ENCODE data around the gene NIT1.

Gene NIT1

DNA sequence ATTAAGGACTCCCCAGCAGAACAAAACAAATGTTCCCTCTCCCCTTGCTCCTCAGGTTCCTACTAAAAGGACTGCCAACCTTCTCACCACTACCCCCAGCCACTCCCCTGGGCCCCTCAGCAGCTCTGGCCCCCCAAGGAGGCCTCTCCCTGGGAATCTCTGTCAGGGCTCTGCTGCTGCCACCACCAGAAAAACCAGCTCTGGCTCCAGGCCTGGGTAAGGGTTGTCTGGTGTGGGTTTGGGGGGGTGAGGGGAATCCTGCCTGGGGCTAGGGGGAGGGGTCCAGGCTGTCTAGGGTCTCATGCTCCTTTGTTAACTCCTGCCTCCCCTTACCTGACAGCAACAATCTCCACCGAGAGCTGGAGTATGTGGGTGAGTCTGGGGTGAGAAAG is 33.3 kb upstream of the NIT1 start:
- no peak for DNase-seq (ENCODE audit: low spot score)

DNA sequence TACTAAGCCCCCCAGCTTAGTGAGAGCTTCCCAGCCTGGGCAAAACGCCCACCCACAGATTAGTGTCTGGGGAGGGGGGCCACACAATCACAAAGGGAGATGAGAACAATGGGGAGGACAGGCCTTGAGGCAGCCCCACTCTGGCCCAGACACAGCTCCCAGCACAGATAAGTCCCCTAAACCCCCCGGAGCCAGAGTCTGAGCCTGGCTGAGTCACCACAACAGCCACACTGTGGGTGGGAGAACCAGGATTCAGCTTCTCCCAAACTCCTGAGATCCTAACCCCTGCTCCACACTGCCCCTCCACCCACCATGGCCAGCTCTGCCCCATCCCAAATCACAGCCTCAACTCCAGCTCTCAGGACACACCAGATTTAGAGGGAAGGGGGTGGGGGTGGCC is 32.7 kb upstream of the NIT1 start:
- peak; percentile 44 for DNase-seq (ENCODE audit: low spot score)

DNA sequence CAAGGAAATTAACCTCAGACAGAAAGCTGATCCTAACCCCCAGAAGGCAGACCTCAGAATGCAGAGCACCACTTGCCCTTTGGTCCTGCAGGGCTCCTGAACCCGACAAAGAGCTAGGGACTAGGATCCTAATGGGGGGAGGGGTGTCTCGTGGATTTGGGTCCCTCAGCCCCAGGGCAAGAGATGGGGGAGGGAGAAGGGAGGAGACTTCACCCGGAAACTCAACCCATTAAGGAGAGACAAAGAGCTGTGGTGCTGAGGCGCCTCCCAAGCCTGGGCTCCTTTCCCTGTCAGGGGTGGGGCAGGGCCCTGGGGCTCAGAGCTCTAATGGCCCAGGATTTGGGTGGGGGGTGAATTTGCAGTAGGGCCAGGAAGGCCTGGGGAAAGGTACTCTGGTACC is 31.4 kb upstream of the NIT1 start:
- DNase-seq (ENCODE audit: low spot score) = no peak

DNA sequence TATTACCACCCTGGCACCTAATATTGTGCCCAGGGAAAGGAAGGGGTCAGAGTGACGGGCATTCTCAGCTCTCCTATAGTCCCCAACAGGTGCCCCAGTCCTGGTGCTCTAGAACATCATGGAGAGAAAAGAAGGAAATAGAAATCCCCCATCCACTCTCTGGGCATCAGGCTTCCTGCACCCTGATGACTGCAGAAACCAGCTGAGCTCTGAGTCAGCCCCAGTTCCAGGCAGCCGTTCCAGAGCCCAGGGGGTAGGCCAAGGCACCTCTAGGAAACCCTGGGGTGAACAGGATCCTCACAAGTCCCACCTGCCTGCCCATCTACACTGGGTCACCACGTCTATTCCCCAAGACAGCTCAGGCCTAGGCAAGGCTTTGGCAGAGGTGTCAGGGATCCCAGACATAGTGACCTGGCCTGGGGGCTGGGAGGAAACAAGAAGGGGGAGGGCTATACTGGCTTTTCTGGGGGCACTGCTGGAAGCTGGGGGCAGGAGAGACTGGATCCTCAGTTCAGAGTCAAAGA is 29.3 kb upstream of the NIT1 start:
- DNase-seq (ENCODE audit: low spot score) = peak; percentile 76

DNA sequence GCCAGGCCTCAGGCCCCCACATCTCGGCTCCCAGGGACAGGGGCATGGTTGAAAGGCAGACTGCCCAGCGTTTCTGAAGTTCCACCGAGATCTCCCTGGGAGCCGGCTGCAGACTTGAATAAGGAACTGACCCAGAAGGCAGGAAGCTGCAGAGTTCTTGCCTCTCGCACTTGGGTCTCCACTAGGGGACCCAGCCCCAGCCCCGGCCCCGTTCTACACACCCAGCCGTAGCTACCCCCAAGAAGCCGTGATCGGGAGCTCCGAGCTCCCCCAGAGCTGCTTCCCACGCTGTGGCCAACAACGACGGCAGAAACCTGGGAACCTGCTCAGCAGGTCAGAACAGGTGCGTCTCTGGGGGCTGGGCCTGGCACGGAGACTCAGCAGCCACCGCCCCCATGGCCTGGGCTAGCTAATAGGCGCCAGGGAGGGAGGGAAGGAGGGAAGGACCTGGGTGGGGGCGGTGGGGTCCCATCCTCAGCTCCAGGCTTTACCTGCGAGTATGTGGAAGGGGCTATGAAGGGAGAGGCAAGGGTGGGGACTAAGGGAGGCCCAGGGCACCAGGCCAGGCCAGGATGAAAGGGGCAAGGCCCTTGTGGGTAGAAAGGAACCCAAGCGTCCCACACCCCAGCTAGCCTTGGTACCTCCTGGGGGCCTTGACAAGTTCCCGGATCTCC is 28.5 kb upstream of the NIT1 start, which contains the start of gene NECTIN4:
Gene NECTIN4, minus strand, starts transcription at position 308 of the 674 bp plus-strand sequence. Its CDS starts 262 bp downstream, at position 46.
- no peak for DNase-seq (ENCODE audit: low spot score)

DNA sequence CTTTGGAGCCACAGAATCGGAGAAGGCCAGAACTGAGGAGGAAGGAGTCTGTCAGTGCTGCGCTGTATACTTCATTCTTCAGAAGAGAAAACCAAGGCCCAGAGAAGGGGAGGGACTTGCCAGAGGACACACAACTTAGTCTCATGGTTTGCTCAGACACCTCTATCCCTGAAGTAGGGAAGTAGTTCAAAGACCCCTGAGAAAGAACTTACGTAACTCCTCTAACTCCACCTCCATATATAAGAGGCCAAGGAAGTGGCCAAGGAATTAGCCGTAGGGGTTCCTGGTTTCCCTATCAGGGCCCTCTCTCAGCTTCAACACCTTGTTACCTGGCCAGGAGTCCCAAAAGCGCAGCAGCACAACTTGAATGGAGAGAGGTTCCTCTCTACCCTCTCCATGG is 28.0 kb upstream of the NIT1 start:
- DNase-seq (ENCODE audit: low spot score) = no peak

DNA sequence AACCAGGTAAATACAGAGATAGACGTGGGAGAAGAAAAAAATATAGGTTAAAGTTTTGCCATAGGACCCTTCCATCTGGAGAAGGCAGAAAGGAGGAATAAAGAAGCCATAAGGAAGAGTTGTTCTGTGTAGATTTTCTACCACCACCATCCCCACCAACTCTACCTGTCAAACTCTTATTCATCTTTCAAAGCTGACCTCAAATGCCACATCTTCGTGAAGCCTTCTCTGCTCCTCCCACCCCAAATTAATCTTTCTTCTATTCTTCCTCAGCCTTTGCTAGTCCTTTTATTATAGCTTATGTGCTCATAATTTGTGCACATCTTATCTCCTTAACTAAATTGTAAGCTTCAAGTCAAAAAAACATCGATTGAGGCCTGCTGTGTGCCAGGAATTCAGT is 27.3 kb upstream of the NIT1 start:
- DNase-seq (ENCODE audit: low spot score) = no peak

DNA sequence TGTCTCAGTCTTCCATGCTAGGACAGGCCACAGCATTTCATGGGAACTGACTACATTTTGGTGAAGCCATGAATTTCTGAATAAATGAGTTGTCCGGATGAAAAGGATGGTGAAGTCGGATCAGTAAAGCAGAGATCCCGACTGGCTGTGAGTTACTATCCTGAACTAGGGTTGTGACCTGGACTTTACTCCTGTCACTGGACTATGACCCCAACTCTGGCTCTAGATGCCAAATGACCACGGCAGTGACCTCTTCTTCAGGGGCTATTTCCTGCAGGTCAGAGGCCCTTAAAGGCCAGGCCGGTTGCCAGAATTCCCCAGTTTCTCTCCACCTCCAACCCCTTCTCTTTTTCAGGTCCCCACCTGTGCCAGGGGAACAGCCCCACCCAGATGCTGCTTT is 26.8 kb upstream of the NIT1 start:
- no peak for DNase-seq (ENCODE audit: low spot score)

DNA sequence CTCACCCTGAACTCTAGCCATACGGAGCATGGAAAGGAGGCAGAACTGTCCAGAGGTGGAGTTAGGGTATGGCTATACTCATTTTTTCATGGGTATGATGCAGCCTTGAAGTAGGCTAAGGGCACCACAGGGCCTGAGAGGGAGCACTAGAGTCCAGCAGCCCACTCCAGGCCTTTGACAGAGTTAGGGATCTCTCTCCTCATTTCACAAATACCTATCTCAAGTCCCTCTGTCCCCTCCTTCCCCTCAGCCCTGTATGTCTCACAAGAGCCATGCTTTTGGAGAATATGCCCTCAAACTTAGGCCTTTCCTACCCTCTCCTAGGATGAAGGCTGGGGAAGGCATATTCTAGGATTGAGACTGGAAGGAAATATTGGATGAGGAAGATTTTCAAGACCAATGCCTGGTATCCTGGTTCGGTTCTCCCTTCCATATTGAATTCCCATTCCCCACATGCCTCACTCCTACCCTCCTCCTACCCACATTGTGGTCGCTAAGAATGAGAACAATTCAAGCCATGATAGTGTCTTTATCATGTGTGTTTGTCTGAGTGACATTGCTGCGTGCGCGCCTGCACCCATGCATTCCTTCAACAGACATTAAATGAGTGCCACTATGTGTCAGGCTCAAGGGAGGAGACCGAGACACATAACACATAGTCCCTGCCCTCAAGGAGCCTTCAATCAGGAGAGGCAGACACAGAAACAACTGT is 26.0 kb upstream of the NIT1 start:
- DNase-seq (ENCODE audit: low spot score) = no peak

DNA sequence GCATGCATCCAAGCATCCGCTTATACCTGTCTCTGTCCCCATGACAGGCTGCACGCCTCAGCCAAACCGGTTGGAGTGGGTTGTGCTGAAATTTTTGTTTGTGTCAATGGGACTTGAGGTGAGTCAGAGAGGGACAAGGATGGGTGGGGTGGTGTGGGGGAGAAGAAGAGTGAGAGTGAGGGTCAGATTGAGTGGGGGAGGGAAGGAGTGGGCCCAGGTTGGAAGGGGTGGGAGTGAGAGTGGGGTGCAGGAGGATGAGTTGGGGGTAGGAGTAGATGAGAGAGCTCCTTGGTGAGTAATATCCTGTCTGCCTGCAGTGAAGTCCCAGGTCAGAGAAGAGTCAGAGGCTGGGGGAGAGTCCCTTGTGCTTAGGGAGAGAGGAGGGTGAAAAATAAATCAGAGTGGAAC is 25.3 kb upstream of the NIT1 start:
- no peak for DNase-seq (ENCODE audit: low spot score)

DNA sequence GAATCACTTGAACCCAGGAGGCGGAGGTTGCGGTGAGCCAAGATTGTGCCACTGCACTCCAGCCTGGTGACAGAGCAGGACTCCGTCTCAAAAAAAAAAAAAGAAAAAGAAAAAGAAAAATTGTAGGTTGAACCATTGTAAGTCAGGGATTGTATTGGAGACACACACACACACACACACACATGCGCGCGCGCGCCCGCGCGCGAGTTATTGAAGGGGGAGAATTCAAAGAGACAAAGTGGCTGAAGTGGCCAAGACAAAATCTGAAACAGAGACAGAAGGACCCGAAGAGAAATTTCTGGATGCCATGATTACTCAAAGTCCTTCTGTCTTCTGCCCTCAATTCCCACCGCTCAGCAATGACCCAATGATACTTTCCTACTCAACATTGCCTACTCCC is 23.4 kb upstream of the NIT1 start:
- no peak for DNase-seq (ENCODE audit: low spot score)

DNA sequence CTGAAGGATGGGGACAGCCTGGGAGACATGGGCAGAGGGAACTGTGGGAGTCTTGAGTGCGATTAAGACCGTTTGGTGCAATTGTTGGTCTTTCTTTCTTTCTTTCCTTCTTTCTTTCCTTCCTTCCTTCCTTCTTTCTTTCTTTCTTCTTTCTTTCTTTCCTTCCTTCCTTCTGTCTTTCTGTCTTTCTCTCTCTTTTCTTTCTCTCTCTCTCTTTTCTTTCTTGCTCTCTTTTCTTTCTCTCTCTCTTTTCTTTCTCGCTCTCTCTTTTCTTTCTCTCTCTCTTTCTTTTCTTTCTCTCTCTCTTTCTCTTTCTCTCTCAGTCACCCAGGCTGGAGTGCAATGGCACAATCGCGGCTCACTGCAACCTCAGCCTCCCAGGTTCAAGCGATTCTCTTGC is 22.7 kb upstream of the NIT1 start:
- DNase-seq (ENCODE audit: low spot score) = no peak

DNA sequence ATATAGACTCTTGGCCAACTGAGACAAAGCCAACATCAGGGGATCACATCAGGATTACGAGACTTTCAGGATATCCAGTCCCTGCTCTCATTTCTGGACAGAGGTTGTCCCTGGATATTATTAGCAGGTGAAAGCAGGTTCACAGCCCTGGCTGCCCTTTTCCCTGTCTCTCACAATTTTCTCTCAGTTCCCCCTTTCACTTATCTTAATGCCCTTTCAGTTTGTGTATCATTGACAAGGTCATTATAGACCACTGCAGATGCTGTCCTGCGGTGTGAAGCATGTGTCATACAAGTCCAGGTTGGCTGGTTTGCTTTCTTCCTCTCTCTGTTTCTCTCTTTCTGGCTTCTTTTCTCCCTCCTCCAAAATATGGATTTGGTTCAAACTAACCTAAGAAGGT is 21.9 kb upstream of the NIT1 start:
- no peak for DNase-seq (ENCODE audit: low spot score)

DNA sequence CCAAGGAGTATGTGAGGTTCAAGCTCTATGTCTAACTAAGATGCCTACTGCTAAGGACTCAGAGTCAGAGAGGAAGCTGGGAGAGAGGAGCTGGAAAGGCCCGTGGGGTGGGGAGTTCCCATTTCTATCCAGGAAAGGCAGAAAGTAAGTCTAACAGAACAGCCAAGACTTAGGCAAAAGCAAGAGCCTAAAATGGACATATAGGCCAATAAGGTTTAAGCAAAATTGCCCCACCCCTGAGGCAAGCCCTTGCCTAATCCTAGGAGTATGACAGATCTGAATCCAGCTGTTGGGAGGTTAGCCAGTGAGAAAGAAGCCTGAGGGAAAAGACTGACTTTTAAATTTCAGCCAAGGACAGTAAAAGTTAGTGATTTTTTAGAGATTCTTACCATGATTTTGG is 21.4 kb upstream of the NIT1 start:
- peak; percentile 79 for DNase-seq (ENCODE audit: low spot score)

DNA sequence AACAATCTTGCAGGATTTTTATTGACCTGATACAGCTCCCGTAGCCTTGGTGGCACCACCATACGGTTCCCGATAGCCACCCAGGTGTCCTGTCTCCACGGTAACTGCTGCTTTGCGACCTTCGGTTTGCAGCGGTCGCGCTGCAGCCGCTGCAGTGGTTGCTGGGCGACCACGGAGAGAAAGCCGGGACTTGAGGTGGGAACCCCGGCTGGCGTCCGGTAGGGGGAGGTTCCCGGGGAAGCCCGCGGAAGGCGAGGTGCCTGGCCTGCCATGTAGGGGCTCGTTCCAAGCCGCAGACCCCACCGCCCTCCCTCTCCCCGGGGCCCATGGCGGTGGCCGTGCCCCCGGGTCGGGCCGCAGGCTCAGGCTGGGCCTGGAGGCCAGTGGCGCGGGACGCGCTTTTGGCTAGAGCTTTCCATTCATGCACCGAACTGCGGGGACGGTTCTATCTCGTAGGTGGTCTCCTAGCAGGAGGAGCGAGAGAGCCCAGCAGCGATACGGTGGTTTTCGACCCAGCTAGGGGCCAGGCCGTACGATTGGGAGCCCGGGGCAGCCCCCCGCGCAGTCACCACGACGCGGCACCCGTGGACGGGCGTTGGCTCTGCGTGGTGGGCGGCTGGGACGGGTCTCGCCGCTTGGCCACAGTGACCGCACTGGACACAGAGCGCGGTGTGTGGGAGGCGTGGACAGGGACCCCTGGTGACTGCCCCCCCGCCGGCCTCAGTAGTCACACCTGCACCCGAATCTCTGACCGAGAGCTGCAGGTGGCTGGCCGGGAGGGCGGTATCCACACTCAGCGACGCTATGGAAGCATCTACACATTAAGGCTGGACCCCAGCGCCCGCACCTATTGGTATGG is 19.5 kb upstream of the NIT1 start, which contains the start of gene KLHDC9:
Gene KLHDC9, plus strand, starts transcription at position 152 of the 859 bp plus-strand sequence. Its CDS starts 175 bp downstream, at position 327.
- peak; percentile 87 for DNase-seq (ENCODE audit: low spot score)

DNA sequence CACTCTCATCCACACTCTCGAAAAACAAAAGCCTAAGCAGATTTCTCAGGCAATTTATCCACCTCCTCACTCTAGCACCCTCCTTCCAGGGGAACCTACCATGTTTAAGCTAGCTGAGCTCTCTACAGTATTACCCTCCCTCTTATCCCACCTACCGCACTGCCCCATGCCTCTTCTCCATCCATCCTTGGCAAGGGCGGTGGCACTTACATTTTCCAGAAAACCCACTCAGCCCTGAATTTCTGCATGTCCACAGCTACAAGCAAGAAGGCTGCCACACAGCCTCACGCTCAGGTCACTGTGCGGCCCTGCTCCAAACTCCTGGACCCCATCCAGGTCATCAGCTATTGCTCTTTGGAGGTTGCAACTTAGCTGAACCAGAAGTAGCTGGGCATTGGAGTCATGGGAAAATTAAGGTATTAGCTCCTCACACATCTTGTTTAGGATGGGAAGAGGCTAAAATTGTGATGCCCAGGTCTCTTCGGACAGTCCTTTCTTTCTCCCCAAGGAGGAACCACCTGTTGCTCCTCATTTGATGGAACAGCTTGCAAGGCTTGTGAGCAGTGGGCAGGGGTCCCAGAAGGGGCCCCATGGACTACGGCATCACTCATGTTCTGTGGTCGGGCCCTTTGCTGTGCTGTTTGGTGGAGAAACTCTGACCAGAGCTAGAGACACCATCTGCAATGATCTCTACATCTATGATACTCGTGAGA is 18.7 kb upstream of the NIT1 start:
- DNase-seq (ENCODE audit: low spot score) = no peak

DNA sequence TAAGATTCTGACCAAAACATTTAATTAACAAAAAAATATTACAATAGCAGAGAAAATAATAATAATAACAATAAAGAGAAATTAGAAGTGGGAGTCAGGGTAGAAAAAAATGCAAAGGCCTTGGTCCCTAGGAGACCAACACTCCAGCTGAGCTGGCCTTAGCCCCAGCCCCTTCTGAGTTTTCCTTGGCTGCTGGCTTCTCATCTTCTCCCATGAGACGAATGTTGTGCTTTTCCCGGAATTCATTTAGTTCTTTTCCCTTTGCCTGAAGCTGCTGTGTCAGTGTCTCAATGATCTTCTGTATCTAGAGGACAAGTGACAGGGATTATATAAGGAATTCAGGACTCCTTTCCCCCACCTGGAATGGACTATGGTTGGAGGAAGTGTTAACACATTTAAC is 17.3 kb upstream of the NIT1 start:
- no peak for DNase-seq (ENCODE audit: low spot score)

DNA sequence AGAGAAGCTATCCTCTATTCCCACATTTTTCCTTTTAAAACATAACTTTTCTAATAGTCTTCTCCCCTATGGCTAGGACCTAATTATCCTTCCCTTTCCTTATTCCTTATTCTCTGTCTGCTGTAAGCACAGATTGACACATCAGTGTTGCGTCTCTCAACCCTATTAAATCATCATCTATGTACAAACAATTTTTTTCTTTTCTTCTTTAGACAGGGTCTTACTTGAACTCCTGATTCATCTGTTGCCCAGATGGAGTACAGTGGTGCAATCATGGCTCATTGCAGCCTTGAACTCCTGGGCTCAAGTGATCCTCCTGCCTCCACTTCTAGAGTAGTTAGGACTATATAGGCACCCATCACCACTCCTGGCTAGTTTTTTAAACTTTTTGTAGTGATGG is 11.5 kb upstream of the NIT1 start:
- DNase-seq (ENCODE audit: low spot score) = no peak

DNA sequence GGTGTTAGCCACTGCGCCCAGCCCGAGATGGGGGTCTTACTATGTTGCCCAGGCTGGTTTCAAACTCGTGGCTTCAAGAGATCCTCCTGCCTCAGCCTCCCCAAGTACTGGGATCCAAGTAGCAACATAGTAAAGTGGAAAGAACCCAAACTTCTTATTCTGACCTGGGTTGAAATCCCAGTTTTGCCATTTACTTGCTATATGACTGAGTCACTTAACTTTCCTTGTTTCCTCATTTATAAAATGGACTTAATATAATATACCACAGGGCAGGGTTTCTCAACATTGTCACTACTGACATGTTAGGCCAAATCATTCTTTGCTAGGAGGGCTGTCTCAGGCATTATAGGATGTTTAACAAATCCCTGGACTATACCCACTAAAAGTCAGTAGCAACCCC is 6.8 kb upstream of the NIT1 start:
- DNase-seq (ENCODE audit: low spot score) = no peak

DNA sequence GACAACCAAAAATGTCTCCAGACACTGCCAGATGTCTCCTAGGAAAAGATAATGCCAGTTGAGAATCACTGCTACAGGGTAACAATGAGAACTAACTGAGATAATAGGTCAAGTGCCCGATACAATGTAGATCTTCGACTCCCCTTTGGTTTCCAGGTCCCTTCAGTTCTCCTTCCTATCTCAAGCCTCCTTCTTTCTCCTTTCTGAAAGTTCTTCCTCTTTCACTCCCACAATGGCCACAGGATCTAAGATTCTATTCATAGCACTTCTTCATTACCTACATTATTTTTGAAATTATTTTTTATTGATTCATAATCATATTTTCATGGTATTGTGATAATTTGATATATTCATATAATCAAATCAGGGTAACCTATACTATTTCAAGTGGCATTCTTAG is 6.4 kb upstream of the NIT1 start:
- DNase-seq (ENCODE audit: low spot score) = no peak

DNA sequence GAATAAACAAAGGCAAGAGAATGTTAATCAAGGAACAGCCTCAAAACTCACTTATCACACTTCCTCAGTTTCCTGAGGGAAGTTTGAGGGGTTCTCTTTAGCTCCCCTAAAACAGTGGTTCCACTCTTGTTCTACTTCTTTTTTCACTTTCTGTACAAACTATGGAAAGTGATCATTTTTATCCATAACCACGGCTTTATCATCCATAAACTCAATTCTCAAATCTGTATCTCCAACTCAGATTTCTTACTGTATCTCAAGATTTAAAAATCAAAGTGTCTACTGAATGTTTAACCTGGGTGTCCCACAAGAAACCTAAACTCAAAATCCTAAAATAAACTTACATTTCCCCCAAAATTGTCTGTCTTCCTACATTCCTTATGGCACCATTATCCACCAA is 4.0 kb upstream of the NIT1 start:
- no peak for DNase-seq (ENCODE audit: low spot score)

DNA sequence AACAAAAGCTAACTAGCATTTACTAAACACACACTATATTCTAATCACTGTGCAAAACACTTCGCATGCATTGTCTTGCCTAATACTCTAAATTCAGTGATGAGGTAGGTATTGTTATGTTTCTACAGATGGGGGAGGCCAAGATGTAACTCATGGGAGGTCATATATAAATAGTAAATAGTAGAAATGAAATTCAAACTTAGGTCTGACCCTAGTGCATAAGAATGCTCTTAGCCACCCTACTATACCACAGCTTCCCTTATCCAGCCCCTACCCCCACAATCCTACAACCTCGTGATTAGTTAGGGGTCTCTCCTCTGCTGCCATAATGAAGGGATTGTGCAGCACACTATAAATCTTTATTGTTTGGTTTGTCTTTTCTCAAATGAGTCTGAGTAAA is 3.3 kb upstream of the NIT1 start:
- DNase-seq (ENCODE audit: low spot score) = no peak
